ENCODE data around the gene BRME1. TPM values are rescaled to one million over a fixed set of nuclear protein-coding genes. Genes with fewer than 3 reads are reported as not detected.
A peak's percentile ranks its signal among the peaks of the same experiment; 100 is the strongest.

The BRME1 gene
- total RNA-seq, 2 donors from 2014 or later: 0.28 to 0.70 TPM

DNA sequence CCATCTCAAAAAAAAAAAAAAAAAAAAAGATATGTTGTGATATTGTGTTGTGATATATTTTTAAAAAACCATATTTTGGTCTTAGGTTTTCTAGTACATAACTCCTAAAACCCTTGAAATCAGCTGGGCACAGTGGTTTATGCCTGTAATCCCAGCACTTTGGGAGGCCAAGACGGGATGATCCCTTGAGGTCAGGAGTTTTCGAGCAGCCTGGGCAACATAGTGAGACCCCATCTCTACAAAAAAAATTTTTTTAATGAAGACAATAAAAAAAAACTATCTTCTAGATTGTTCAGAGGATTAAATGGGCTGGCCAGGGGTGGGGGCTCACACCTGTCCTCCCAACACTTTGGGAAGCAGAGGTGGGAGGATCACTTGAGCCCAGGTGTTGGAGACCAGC, 45.1 kb upstream of the BRME1 start:
- Histone ChIP-seq H3K27me3 (no peaks in the 10 kb centered on the region), H3K36me3 (peaks cover 8% of the 10 kb centered on the region), H3K4me3 (no peak overlapping the region), H3K9me3 (no peaks in the 10 kb centered on the region), H3K4me1 (peaks cover 0 to 19% of the 10 kb centered on the region in 2 donors), H3K27ac (no peak overlapping the region)
- DNase-seq (ENCODE audit: low spot score): no peak
- TF ChIP-seq, protein P1, sequence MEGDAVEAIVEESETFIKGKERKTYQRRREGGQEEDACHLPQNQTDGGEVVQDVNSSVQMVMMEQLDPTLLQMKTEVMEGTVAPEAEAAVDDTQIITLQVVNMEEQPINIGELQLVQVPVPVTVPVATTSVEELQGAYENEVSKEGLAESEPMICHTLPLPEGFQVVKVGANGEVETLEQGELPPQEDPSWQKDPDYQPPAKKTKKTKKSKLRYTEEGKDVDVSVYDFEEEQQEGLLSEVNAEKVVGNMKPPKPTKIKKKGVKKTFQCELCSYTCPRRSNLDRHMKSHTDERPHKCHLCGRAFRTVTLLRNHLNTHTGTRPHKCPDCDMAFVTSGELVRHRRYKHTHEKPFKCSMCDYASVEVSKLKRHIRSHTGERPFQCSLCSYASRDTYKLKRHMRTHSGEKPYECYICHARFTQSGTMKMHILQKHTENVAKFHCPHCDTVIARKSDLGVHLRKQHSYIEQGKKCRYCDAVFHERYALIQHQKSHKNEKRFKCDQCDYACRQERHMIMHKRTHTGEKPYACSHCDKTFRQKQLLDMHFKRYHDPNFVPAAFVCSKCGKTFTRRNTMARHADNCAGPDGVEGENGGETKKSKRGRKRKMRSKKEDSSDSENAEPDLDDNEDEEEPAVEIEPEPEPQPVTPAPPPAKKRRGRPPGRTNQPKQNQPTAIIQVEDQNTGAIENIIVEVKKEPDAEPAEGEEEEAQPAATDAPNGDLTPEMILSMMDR (IDR thresholded peaks at IDR 0.05): no peak

DNA sequence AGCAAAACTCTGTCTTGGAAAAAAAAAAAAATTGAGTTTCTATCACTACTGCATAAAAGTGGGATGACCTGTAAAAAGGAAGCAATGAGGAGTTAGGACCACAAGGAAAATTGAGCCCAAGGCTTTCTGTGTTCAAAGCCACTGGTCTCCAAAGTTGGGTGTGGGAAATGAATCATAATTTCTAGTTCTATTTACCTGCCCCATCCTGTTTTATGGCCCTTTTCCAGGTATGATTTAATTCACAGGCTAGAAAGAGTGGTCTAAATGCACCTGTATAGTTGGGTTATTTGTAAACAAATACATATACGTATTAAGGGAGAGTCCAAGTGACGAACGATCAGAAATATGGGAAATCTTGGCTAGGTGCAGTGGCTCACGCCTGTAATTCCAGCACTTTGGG, 40.5 kb upstream of the BRME1 start:
- H3K4me3 ChIP-seq: no peak overlapping the region
- TF ChIP-seq, protein P1 (IDR thresholded peaks at IDR 0.05): no peak
- H3K27me3 ChIP-seq: no peaks in the 10 kb centered on the region
- no peaks in the 10 kb centered on the region for H3K9me3 ChIP-seq
- no peaks in the 10 kb centered on the region for H3K4me1 ChIP-seq
- DNase-seq (ENCODE audit: low spot score): no peak
- no peaks in the 10 kb centered on the region for H3K36me3 ChIP-seq
- no peak overlapping the region for H3K27ac ChIP-seq

DNA sequence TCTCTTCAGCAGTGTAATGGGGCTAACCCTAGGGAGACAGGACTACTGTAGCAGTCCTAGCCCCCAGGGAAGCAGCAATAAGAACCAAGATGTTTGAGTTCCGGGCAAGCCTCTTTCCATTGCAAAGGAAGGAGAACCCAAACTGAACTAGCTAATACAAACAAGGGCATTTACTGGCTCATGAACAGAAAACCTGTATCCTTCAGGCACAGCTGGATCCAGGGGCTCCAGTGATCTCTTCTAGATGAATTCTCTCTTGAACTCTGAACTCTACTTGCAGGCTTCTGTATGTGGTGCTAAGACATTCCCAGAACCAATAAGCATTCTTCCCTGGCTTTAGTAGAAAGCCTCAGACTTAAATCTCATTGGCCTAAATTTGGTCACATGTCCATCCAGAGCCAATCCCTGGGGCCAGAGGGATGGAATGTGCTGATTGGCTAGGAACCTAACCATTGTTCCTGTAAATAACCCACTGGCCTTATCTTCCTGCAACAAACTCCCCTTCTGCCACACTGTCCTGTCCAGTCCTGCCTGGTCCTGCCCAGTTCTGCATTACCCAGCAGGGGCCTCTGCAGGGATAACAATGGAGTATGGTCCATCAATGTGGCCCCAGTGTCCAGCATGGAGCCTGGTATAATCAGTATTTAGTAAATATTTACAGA, 36.2 kb upstream of the BRME1 start:
- Histone ChIP-seq H3K4me3 (no peak overlapping the region), H3K4me1 (peaks cover 0 to 9% of the 10 kb centered on the region in 2 donors), H3K27ac (no peak overlapping the region)

DNA sequence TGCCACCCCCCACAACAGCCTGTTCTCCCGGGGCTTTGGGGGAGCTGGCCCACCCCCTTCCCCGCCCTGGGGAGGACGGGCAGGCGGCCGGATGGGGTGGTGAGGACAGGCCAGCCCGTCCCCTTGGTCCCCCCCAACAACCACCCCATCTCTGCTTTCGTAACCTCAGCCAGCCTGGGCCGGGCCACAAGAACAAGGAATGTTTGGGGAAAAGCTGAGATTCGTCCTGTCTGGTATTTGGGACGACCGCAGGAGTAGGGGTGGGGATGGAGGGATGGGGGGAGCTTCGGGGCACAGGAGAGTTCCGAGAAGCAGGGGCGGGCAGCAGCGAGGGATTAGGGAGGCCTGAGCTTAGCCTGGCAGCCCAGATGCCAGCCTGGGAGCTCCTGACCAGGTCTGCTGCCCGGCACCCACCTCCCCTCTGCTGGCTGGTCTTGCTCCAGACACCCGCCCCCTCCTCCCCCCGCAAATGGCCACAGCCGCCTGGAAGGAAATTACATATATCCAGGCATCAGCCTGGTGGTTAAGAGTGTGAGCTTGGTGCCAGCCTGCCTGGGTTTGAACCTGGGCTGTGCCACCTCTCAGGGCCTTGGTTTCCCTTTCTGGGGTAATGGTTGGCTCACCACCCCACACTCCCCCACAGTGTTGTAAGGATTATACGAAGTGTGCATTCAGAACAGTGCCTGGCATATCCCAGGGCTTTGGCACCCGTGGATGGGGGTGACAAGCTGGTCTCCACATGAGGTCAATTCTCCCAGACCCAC, 32.6 kb upstream of the BRME1 start, which contains the start of gene PODNL1:
Gene PODNL1 (minus strand): TSS at position 117 of the 764 bp plus-strand sequence. CDS start 236 bp downstream, outside the sequence.
- no peak for DNase-seq (ENCODE audit: low spot score)
- Histone ChIP-seq H3K4me1 (peaks cover 0 to 9% of the 10 kb centered on the region in 2 donors), H3K27me3 (peaks cover 6 to 7% of the 10 kb centered on the region in 2 donors), H3K9me3 (no peaks in the 10 kb centered on the region), H3K27ac (no peak within 1 kb of the TSS), H3K4me3 (peak within 1 kb of the TSS in 1 of 2 donors; percentile 38), H3K36me3 (no peaks in the 10 kb centered on the region)
- TF ChIP-seq, protein P1 (IDR thresholded peaks at IDR 0.05): no peak

More for the DNA sequence above, 36.2 kb upstream of the BRME1 start:
- TF ChIP-seq, protein P1 (IDR thresholded peaks at IDR 0.05): no peak
- H3K36me3 ChIP-seq: no peaks in the 10 kb centered on the region
- H3K27me3 ChIP-seq: peaks cover 0 to 6% of the 10 kb centered on the region in 2 donors
- H3K9me3 ChIP-seq: no peaks in the 10 kb centered on the region
- no peak for DNase-seq (ENCODE audit: low spot score)

DNA sequence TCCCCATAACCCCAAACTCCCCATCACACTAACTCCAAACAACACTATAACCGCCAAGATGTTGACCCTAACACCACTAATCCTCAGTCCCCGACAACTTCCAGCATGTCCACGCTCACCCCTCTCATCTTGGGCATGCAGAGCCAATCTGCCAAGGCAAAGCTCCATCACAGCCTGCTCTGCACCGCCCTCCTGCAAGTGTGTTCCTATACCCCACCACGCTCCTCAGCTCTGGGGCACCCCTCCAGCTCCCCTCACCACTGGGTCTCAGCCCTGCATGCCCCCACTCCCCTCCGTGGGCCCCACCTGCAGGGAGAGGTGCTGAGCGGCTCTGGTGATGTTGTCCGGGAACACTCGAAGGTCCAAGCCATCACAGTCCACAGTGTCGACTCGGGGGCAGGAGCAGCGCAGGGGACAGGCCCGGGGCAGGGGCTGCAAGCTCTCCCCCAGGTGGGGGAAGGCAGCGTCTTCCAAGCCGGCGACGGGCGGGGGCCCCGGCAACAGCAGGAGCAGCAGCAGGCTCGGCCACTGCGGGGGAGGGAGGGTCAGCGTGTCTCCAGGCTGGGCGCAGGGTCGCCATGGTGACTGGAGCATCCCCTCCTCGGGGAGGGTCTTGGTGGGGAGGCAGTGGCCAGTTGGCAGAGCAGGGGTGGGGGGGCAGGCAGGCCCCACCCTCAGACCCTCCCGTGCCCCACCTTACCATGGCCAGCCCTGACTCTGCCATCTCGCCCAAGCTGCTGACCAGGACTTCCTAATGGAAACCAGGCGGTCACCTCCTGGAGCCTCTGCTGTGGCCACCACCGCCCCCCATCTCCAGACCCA, 31.8 kb upstream of the BRME1 start:
- Histone ChIP-seq H3K9me3 (no peaks in the 10 kb centered on the region), H3K36me3 (no peaks in the 10 kb centered on the region), H3K27me3 (peaks cover 6 to 7% of the 10 kb centered on the region in 2 donors), H3K27ac (no peak overlapping the region), H3K4me1 (peaks cover 0 to 9% of the 10 kb centered on the region in 2 donors), H3K4me3 (peak overlapping the region in 1 of 2 donors; percentile 38)
- DNase-seq (ENCODE audit: low spot score): no peak
- TF ChIP-seq, protein P1 (IDR thresholded peaks at IDR 0.05): no peak

Data from right atrium auricular region (tissue), 2 donors.